SIG-M5 treated with dmso at 0.1 percent for 504 hours (cell line): ENCODE data around the gene DUSP12.
"Not testable (repeated sequence)": the region's sequence is repeated elsewhere in the genome, so short reads cannot be mapped to it uniquely, and the experiment has no call there.

ENCODE experiments used
- DNase-seq: peaks from one replicate; lab custom pipeline; 2025; ENCODE audit not compliant: unreplicated experiment; lab: John Stamatoyannopoulos, UW

Gene DUSP12

GRCh38 chr1:161749509-161750407, at the start of gene DUSP12:
Gene DUSP12 (plus strand): TSS chr1:161749786. CDS start chr1:161749802, 16 bp downstream.
- DNase-seq, result peak; percentile 99

GRCh38 chr1:161702250-161702649, 47.3 kb upstream of the DUSP12 start:
- DNase-seq, result no peak

- no peak for DNase-seq
These were observed 44.0 kb upstream of the DUSP12 start for GRCh38 chr1:161705537-161705936.

- no peak for DNase-seq
These were observed 43.5 kb upstream of the DUSP12 start for GRCh38 chr1:161706113-161706481.

- peak; percentile 75 for DNase-seq
These were observed 42.9 kb upstream of the DUSP12 start, which contains the start of gene FCRLA for GRCh38 chr1:161706482-161707347. Gene FCRLA (plus strand): TSS chr1:161707229. CDS start chr1:161707265, 36 bp downstream.

GRCh38 chr1:161707503-161707902, 42.1 kb upstream of the DUSP12 start:
- no peak for DNase-seq

- no peak for DNase-seq
These were observed 40.2 kb upstream of the DUSP12 start for GRCh38 chr1:161709373-161709772.

- no peak for DNase-seq
These were observed 39.0 kb upstream of the DUSP12 start for GRCh38 chr1:161710560-161710959.

GRCh38 chr1:161718559-161719324, 30.8 kb upstream of the DUSP12 start:
- peak; percentile 79 for DNase-seq

- no peak for DNase-seq
These were observed 30.3 kb upstream of the DUSP12 start for GRCh38 chr1:161719325-161719611.

GRCh38 chr1:161720422-161720821, 29.2 kb upstream of the DUSP12 start:
- no peak for DNase-seq

GRCh38 chr1:161720956-161721737, 28.4 kb upstream of the DUSP12 start, which contains the start of gene FCRLB:
Gene FCRLB (plus strand): TSS chr1:161721544. CDS start chr1:161722673, 1,129 bp downstream.
- DNase-seq, result no peak

- peak; percentile 91 for DNase-seq
These were observed 27.7 kb upstream of the DUSP12 start for GRCh38 chr1:161721738-161722343.

- DNase-seq, result no peak
These were observed 27.2 kb upstream of the DUSP12 start for GRCh38 chr1:161722406-161722805.

- DNase-seq, result no peak
These were observed 26.0 kb upstream of the DUSP12 start for GRCh38 chr1:161723459-161724141.

- DNase-seq, result not testable (repeated sequence)
These were observed 24.2 kb upstream of the DUSP12 start for GRCh38 chr1:161725258-161725907.

- DNase-seq, result peak; percentile 67
These were observed 23.6 kb upstream of the DUSP12 start for GRCh38 chr1:161725908-161726472.

GRCh38 chr1:161726473-161727255, 22.9 kb upstream of the DUSP12 start:
- DNase-seq, result peak; percentile 71
